ENCODE data around the gene RASSF4. TPM values are rescaled to one million over a fixed set of nuclear protein-coding genes. Genes with fewer than 3 reads are reported as not detected.

The RASSF4 gene, protein sequence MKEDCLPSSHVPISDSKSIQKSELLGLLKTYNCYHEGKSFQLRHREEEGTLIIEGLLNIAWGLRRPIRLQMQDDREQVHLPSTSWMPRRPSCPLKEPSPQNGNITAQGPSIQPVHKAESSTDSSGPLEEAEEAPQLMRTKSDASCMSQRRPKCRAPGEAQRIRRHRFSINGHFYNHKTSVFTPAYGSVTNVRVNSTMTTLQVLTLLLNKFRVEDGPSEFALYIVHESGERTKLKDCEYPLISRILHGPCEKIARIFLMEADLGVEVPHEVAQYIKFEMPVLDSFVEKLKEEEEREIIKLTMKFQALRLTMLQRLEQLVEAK
- 40.0 TPM for total RNA-seq

DNA sequence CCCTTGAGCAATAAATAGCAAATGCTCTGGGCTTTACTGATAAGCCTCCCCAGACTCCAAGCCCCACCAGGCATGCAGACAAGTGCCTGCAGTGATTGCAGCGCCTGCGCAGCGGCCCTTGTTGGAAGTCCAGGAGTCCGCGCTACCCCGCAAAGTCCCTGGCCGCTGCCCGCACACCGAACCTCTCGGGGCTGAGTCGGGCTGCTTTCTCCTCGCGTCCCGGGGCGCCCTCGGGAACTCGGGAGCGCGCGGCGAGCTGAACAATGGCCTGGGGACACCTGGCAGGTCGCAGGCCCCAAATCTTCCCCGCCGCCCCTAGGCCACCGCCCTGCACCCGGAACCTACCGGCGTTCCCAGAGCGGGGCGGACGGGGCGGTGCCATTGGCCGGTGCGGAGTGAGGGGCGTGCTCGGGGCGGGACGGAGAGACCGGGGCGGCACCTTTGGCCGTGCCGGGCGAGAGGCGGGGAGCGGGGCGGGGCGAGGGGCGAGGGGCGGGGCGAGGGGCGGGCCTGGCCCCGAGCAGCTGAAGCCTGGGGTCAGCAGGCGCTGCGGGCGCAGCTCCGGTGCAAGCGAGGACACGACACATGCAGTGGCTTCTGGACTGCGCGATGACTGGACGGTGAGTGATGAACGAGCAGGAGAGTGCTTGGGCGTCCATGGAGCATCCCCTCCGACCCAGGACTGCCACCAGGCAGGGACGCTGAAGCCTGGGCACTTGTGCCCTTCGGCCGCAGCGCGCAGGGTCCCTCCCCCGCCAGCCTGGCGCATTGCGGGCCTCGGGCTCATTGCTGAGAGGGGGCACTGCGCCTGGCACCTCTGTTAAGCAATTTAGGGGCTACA is at the start of gene RASSF4:
TSS of gene RASSF4 (plus strand) at position 556 of the 841 bp plus-strand sequence. CDS start 10,401 bp downstream, outside the sequence.
- Histone ChIP-seq H3K4me3 (peak within 1 kb of the TSS; percentile 78 to 93), H3K36me3 (peaks cover 0 to 2% of the 10 kb centered on the region in 2 donors), H3K27ac (peak within 1 kb of the TSS; percentile 86 to 90), H3K4me1 (peaks cover 13 to 40% of the 10 kb centered on the region in 2 donors), H3K27me3 (no peaks in the 10 kb centered on the region), H3K9me3 (no peaks in the 10 kb centered on the region)
- intact Hi-C loops (cut with DNase I): loop anchor here (1.0 to 5.0 kb wide), 4 partner anchors 16 to 82 kb away; no protein-coding TSS in a partner anchor
- TF ChIP-seq, protein P1, sequence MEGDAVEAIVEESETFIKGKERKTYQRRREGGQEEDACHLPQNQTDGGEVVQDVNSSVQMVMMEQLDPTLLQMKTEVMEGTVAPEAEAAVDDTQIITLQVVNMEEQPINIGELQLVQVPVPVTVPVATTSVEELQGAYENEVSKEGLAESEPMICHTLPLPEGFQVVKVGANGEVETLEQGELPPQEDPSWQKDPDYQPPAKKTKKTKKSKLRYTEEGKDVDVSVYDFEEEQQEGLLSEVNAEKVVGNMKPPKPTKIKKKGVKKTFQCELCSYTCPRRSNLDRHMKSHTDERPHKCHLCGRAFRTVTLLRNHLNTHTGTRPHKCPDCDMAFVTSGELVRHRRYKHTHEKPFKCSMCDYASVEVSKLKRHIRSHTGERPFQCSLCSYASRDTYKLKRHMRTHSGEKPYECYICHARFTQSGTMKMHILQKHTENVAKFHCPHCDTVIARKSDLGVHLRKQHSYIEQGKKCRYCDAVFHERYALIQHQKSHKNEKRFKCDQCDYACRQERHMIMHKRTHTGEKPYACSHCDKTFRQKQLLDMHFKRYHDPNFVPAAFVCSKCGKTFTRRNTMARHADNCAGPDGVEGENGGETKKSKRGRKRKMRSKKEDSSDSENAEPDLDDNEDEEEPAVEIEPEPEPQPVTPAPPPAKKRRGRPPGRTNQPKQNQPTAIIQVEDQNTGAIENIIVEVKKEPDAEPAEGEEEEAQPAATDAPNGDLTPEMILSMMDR (IDR thresholded peaks at IDR 0.05): peak in 1 of 3 experiments; percentile 15
- peak in 1 of 2 donors; percentile 95 for DNase-seq (ENCODE audit: low spot score in 2 of 2)

DNA sequence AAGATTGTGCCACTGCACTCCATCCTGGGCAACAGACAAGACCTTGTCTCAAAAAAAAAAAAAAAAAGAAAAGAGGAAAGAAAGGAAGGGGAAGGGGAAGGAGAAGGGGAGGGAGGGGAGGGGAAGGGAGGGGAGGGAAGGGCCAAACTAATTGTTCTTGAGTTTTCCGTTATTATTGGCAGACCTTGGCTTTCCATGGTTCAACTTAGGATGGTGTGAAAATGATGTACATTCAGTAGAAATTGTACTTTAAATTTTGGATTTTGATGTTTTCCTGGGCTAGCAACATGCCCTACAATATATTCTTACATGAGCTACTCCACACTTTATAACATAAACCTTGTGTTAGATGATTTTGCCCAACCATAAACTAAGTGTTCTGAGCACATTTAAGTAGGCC is 49.7 kb upstream of the RASSF4 start:
- intact Hi-C loops (cut with DNase I): no loop called here
- H3K9me3 ChIP-seq: no peaks in the 10 kb centered on the region
- TF ChIP-seq, protein P1 (IDR thresholded peaks at IDR 0.05): no peak

DNA sequence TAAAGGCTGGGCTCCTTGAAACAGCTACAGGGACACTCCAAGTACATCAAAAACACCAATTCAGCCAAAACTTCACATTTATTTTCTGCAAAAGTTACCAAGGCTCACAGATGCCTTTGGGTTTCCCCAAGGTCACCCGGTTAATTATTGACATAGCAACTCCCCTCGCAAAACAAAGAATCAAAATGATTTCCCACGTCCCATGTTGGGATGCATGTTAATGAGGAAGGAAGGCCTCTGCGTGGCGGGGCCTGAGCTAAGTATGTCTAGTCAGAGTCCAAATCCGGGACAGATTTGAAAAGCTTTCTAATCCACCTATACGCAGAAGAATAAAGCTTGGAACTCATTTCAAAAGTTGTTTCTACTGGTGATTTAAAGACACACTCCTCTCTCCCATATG is 49.0 kb upstream of the RASSF4 start:
- Histone ChIP-seq H3K4me3 (no peak overlapping the region), H3K36me3 (no peaks in the 10 kb centered on the region), H3K4me1 (no peaks in the 10 kb centered on the region), H3K9me3 (no peaks in the 10 kb centered on the region), H3K27ac (no peak overlapping the region), H3K27me3 (no peaks in the 10 kb centered on the region)
- no peak for DNase-seq (ENCODE audit: low spot score in 2 of 2)
- intact Hi-C loops (cut with DNase I): no loop called here
- TF ChIP-seq, protein P1 (IDR thresholded peaks at IDR 0.05): no peak

More for the DNA sequence above, 49.7 kb upstream of the RASSF4 start:
- H3K27me3 ChIP-seq: no peaks in the 10 kb centered on the region
- no peaks in the 10 kb centered on the region for H3K36me3 ChIP-seq
- H3K4me1 ChIP-seq: no peaks in the 10 kb centered on the region
- DNase-seq (ENCODE audit: low spot score in 2 of 2): no peak
- no peak overlapping the region for H3K27ac ChIP-seq
- H3K4me3 ChIP-seq: no peak overlapping the region

DNA sequence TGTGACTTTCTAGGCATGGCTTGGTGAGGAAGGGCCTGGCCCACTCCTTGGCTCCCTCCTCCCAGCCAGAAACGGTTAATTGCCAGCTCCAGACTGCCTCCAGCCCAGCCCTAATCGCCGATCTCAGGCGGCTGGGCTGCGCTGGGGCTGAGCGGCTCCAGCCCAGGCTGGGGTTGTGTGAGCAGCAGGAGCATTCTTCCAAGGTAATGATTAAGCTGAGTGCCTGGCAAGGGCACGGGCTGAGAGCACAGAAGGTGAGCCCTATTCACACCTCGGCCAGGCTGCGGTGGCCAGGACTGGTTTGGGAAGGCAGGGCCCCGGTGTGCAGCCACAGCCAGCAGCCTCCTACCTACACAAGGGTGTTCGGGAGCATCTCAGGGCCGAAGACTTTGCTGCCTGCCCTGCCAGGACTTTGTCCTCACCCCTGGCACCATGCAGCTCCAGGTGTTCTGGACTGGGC is 48.5 kb upstream of the RASSF4 start, which contains the start of gene TMEM72:
TSS of gene TMEM72 (plus strand) at position 257 of the 460 bp plus-strand sequence. CDS start at position 433, 176 bp downstream.
- Histone ChIP-seq H3K36me3 (no peaks in the 10 kb centered on the region), H3K4me1 (no peaks in the 10 kb centered on the region), H3K27ac (no peak within 1 kb of the TSS), H3K27me3 (no peaks in the 10 kb centered on the region), H3K4me3 (no peak within 1 kb of the TSS), H3K9me3 (no peaks in the 10 kb centered on the region)
- DNase-seq (ENCODE audit: low spot score in 2 of 2): no peak
- TF ChIP-seq, protein P1 (IDR thresholded peaks at IDR 0.05): no peak
- intact Hi-C loops (cut with DNase I): no loop called here

DNA sequence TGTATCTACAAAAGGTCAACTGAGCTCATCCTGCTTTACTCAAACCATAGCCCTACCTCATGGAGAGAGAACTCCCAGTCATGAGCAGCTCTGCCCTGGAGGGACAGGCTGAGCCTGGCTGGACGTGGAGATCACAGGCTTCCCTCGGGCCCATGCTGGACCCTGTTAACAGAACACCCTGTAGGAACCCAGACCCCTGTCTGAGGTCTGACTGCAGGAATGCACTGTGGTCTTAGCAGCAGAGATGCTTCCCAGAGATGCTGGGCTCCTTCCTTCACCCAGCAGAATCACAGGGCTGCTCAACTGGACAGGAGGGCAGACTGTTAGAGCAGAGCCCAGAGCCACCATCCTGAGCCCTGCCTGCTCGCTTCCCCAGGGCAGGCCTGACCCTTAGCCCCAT is 47.7 kb upstream of the RASSF4 start:
- Histone ChIP-seq H3K4me1 (no peaks in the 10 kb centered on the region), H3K27me3 (no peaks in the 10 kb centered on the region), H3K27ac (no peak overlapping the region), H3K36me3 (no peaks in the 10 kb centered on the region), H3K9me3 (no peaks in the 10 kb centered on the region), H3K4me3 (no peak overlapping the region)
- intact Hi-C loops (cut with DNase I): no loop called here
- no peak for DNase-seq (ENCODE audit: low spot score in 2 of 2)
- TF ChIP-seq, protein P1 (IDR thresholded peaks at IDR 0.05): no peak
